ENCODE measurements around the gene OR13G1.

DNA sequence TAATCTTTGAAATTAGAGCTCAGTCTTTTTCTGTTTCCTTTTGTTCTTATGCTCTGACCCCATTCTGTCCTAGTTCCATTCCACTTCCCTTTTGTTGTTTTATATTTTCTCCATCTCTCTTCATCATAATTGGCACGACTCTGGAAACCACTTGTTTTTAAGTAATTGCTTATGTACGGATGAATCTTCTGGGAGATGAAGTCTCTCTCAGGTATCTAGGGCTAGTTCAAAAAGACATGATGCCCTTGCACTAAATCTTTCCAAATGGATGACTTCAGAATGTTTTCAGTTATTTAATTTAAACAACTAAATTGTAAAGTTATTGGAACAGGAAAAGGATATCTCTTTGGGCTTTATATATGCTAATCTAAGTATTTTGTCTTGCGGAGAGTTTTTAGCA lies 37.0 kb upstream of the OR13G1 start, which contains the start of gene OR6F1:
- TF ChIP-seq, protein P1, sequence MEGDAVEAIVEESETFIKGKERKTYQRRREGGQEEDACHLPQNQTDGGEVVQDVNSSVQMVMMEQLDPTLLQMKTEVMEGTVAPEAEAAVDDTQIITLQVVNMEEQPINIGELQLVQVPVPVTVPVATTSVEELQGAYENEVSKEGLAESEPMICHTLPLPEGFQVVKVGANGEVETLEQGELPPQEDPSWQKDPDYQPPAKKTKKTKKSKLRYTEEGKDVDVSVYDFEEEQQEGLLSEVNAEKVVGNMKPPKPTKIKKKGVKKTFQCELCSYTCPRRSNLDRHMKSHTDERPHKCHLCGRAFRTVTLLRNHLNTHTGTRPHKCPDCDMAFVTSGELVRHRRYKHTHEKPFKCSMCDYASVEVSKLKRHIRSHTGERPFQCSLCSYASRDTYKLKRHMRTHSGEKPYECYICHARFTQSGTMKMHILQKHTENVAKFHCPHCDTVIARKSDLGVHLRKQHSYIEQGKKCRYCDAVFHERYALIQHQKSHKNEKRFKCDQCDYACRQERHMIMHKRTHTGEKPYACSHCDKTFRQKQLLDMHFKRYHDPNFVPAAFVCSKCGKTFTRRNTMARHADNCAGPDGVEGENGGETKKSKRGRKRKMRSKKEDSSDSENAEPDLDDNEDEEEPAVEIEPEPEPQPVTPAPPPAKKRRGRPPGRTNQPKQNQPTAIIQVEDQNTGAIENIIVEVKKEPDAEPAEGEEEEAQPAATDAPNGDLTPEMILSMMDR (IDR thresholded peaks at IDR 0.05; ENCODE audit: low read length) = no peak
- no peak for TF ChIP-seq EZH2 (IDR thresholded peaks at IDR 0.05; ENCODE audit: borderline replicate concordance, low read length)

Measured in OCI-LY1 (cell line).